Esophagus squamous epithelium (tissue), 4 donors: ENCODE results near the gene PSORS1C1.

Source experiments
- CTCF ChIP-seq, 6 experiments: fragments of 450-650 bp in 4 of 6; fragments of 200-600 bp in 2 of 6; sonication (generic) in 2 of 6; IDR thresholded peaks; one replicate each; pipeline ENCODE4 v1.5.1; 2016 to 2019; ENCODE audit warnings: antibody characterized with exemption in 6 of 6, mild to moderate bottlenecking in 4 of 6, moderate library complexity in 4 of 6
- POLR2A ChIP-seq, 4 donors: fragments of 450-650 bp; IDR thresholded peaks; one replicate each; pipeline ENCODE4 v1.6.1; 2017; ENCODE audit warnings: antibody characterized with exemption in 4 of 4, mild to moderate bottlenecking in 4 of 4, moderate library complexity in 3 of 4

- no peak for TF ChIP-seq CTCF (IDR thresholded peaks at IDR 0.05)
- TF ChIP-seq POLR2A (IDR thresholded peaks at IDR 0.05): no peak
Observed at GRCh38 chr6:31113861-31114540, 599 bp upstream of the PSORS1C1 start.
